GM19238 (cell line): ENCODE results near the gene PXDN.

Experiments
- DNase-seq: peaks from one replicate; pipeline ENCODE4 v3.0.0; 2011; ENCODE audit warnings: low spot score; ENCODE audit not compliant: insufficient read length

Gene PXDN

DNA sequence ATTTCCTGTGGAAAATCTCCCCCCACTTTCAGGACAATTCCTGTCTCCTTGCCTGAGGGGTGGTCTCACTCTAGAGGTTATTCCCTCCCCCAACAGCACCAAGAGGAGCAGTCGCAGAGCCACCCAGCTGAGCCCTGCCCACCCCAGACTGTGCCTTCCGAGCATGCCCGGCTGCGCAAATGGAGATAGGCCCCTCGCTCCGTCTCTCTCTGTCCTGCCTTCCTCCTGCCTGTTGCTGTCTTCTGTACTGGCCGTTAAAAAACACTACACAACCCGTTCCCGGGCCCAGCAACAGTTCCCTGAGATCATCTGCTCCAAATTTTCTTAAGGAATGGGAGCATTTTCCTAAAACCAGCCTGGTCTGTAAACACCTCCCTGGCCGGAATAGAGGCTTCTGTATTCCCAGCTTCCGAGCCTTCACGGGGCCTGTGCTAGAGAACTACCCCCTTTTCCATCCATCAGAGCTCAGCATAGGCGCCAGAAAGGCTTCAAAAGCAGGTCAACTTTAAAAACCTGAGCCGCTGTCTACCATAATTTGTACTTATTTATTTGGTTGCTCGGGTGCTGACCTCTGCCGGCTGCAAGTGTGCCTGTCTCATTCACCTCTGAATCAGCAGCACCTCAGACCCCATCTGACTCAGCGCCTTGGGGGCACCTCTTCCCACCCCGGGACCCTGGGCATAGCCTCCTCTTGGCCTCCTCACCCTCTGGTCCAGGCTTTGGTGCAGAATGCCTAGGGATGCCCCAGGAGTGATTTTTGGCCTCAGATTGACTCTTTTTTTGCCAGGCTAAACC lies 159.4 kb downstream of the PXDN start:
- no peak for DNase-seq

- DNase-seq: no peak
Observed at GRCh38 chr2:1584051-1584531, 160.2 kb downstream of the PXDN start.

DNA sequence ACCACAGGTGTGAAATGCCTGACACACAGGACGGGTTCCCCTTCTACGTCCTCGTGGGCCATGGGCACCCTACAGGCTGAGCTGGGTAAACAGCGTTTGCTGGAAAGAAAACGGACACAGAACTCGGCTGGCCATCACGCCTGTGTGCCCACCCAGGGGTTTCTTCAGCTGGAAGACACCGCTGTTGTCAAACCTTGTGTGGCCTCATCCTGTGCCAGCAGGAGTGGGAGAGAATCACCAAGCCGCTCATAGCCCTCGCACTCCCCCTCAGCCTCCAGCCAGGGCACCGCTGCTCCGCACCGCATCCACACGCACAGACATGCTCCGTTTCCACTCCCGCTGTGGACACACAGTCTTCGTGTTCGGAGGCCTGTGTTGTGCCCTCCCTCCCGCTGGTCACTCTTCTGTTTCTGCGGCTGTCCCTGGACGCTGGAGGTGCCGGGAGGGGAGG lies 161.4 kb downstream of the PXDN start:
- no peak for DNase-seq

- DNase-seq: no peak
Observed at GRCh38 chr2:1581965-1582625, 162.2 kb downstream of the PXDN start.
